ENCODE results near the gene STAT4. TPM values are rescaled to one million over a fixed set of nuclear protein-coding genes. Genes with fewer than 3 reads are reported as not detected.

The STAT4 gene, protein sequence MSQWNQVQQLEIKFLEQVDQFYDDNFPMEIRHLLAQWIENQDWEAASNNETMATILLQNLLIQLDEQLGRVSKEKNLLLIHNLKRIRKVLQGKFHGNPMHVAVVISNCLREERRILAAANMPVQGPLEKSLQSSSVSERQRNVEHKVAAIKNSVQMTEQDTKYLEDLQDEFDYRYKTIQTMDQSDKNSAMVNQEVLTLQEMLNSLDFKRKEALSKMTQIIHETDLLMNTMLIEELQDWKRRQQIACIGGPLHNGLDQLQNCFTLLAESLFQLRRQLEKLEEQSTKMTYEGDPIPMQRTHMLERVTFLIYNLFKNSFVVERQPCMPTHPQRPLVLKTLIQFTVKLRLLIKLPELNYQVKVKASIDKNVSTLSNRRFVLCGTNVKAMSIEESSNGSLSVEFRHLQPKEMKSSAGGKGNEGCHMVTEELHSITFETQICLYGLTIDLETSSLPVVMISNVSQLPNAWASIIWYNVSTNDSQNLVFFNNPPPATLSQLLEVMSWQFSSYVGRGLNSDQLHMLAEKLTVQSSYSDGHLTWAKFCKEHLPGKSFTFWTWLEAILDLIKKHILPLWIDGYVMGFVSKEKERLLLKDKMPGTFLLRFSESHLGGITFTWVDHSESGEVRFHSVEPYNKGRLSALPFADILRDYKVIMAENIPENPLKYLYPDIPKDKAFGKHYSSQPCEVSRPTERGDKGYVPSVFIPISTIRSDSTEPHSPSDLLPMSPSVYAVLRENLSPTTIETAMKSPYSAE
- 0.54 and 0.98 TPM in 2 replicates for total RNA-seq (ENCODE audit: low replicate concordance)

DNA sequence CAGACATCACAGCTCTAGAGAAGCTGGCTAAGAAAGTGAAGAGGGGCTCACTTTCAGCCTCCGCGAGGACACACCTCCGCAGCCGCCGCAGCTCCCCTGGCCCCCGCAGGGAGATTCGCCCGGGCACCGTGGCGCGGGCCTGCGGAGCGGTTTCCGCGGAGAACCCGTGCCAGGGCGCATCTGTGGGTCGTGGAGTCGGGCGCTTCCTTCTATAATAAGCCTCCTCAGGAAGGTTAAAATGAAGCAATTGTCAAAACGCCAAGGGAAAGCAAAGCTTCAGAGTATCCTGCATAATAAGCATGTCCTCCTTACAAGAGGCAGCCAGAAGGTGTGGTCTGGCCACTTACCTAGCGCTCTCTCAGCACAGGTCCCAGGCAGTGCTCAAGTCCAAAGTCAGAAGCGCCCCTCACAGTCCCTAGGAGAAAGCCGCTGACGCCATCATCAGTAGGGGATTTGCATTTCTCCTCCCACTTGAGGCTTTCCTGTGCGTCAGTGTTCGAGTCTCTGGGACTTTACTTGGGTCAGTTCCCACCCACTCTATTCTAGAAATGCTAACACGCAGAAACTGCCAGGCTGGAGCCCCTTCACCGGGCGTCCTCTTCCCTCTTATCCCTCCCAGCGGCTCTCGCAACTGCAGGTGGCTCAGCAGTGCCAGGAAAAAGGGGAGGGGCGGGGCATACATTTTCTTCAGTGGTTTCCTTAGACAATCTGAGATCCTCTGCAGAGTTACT lies at the start of gene STAT4:
Gene STAT4 (minus strand): TSS at position 395 of the 731 bp plus-strand sequence. CDS start 2,791 bp downstream, outside the sequence.
- DNase-seq (ENCODE audit: low read depth) = peak; percentile 37
- peak within 1 kb of the TSS; percentile 54 for H3K4me3 ChIP-seq (ENCODE audit: low read depth, low read length)
- TF ChIP-seq, protein P1, sequence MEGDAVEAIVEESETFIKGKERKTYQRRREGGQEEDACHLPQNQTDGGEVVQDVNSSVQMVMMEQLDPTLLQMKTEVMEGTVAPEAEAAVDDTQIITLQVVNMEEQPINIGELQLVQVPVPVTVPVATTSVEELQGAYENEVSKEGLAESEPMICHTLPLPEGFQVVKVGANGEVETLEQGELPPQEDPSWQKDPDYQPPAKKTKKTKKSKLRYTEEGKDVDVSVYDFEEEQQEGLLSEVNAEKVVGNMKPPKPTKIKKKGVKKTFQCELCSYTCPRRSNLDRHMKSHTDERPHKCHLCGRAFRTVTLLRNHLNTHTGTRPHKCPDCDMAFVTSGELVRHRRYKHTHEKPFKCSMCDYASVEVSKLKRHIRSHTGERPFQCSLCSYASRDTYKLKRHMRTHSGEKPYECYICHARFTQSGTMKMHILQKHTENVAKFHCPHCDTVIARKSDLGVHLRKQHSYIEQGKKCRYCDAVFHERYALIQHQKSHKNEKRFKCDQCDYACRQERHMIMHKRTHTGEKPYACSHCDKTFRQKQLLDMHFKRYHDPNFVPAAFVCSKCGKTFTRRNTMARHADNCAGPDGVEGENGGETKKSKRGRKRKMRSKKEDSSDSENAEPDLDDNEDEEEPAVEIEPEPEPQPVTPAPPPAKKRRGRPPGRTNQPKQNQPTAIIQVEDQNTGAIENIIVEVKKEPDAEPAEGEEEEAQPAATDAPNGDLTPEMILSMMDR (IDR thresholded peaks at IDR 0.05; ENCODE audit: insufficient read depth, low read length) = no peak

GRCh38 chr2:191199929-191200512 lies 49.2 kb upstream of the STAT4 start:
- H3K4me3 ChIP-seq (ENCODE audit: low read depth, low read length) = no peak overlapping the region
- no peak for DNase-seq (ENCODE audit: low read depth)
- TF ChIP-seq, protein P1 (IDR thresholded peaks at IDR 0.05; ENCODE audit: insufficient read depth, low read length) = no peak

- TF ChIP-seq, protein P1 (IDR thresholded peaks at IDR 0.05; ENCODE audit: insufficient read depth, low read length) = no peak
- H3K4me3 ChIP-seq (ENCODE audit: low read depth, low read length) = no peak overlapping the region
- no peak for DNase-seq (ENCODE audit: low read depth)
Observed at GRCh38 chr2:191198271-191198670, 47.5 kb upstream of the STAT4 start.

- no peak overlapping the region for H3K4me3 ChIP-seq (ENCODE audit: low read depth, low read length)
- no peak for DNase-seq (ENCODE audit: low read depth)
- TF ChIP-seq, protein P1 (IDR thresholded peaks at IDR 0.05; ENCODE audit: insufficient read depth, low read length) = no peak
Observed at GRCh38 chr2:191197096-191197495, 46.3 kb upstream of the STAT4 start.

- no peak overlapping the region for H3K4me3 ChIP-seq (ENCODE audit: low read depth, low read length)
- TF ChIP-seq, protein P1 (IDR thresholded peaks at IDR 0.05; ENCODE audit: insufficient read depth, low read length) = no peak
- no peak for DNase-seq (ENCODE audit: low read depth)
Observed at GRCh38 chr2:191195021-191195420, 44.2 kb upstream of the STAT4 start.

GRCh38 chr2:191190861-191191552 lies 40.2 kb upstream of the STAT4 start:
- TF ChIP-seq, protein P1 (IDR thresholded peaks at IDR 0.05; ENCODE audit: insufficient read depth, low read length) = no peak
- H3K4me3 ChIP-seq (ENCODE audit: low read depth, low read length) = no peak overlapping the region
- no peak for DNase-seq (ENCODE audit: low read depth)

All from fibroblast of the aortic adventitia (primary cell).